Measurements from ENCODE around the gene ACACA.

- TF ChIP-seq CTCF (IDR thresholded peaks at IDR 0.05): no peak
- TF ChIP-seq EZH2 (IDR thresholded peaks at IDR 0.05; ENCODE audit: borderline replicate concordance, insufficient read depth, low read depth, low read length, poor library complexity, severe bottlenecking): no peak
Measured at GRCh38 chr17:37425268-37425667, 18.6 kb upstream of the ACACA start.

All from B cell (primary cell).